CD14-positive monocyte (primary cell): ENCODE data around the gene APOL3. TPM values are rescaled to one million over a fixed set of nuclear protein-coding genes. Genes with fewer than 3 reads are reported as not detected.
A peak's percentile ranks its signal among the peaks of the same experiment; 100 is the strongest.

ENCODE experiments used
- DNase-seq, 3 donors: peaks; one replicate each; pipeline ENCODE4 v3.0.0-alpha.2; 2011 to 2022
- H2AFZ ChIP-seq: 2 replicates; pipeline ENCODE4 v1.6.0; 2012; ENCODE audit warnings: mild to moderate bottlenecking, low read depth, low read length, inconsistent platforms; ENCODE audit not compliant: insufficient read depth, poor library complexity, severe bottlenecking
- H3K27ac ChIP-seq, 2 donors: 1 replicate in 1 of 2; 2 replicates in 1 of 2; pipeline ENCODE4 v1.5.1; 2012 to 2013; ENCODE audit warnings: low read length in 2 of 2, control low read depth in 1 of 2, inconsistent platforms in 1 of 2, low read depth in 1 of 2, mild to moderate bottlenecking in 1 of 2
- H3K27me3 ChIP-seq, 2 donors: one replicate each; pipeline versions ENCODE4 v1.6.0 to v1.6.1; 2011 to 2013; ENCODE audit warnings: low read length in 2 of 2; ENCODE audit not compliant: control insufficient read depth in 2 of 2, insufficient read depth in 2 of 2
- H3K36me3 ChIP-seq, 2 donors: replicated peaks in 1 of 2; 1 replicate in 1 of 2; 2 replicates in 1 of 2; pipeline versions ENCODE4 v1.5.1 to v1.6.1; 2012 to 2013; ENCODE audit warnings: low read length in 2 of 2, control low read depth in 1 of 2, inconsistent platforms in 1 of 2, mild to moderate bottlenecking in 1 of 2; ENCODE audit not compliant: insufficient read depth in 2 of 2, control insufficient read depth in 1 of 2
- H3K4me1 ChIP-seq, 2 donors: 1 replicate in 1 of 2; 2 replicates in 1 of 2; pipeline versions ENCODE4 v1.5.1 to v1.6.1; 2012 to 2013; ENCODE audit warnings: low read length in 2 of 2, control low read depth in 1 of 2, inconsistent platforms in 1 of 2, mild to moderate bottlenecking in 1 of 2, moderate library complexity in 1 of 2; ENCODE audit not compliant: insufficient read depth in 2 of 2, control insufficient read depth in 1 of 2
- H3K4me2 ChIP-seq: replicated peaks from 2 replicates; pipeline ENCODE3; 2012; ENCODE audit warnings: low read length, moderate library complexity, mild to moderate bottlenecking; ENCODE audit not compliant: poor library complexity, severe bottlenecking; ENCODE audit errors: extremely low read depth
- H3K4me3 ChIP-seq, 3 experiments: fragments of 200-600 bp in 1 of 3; sonication (generic) in 1 of 3; replicated peaks in 1 of 3; 1 replicate in 2 of 3; 2 replicates in 1 of 3; pipeline ENCODE4 v1.5.1; 2011 to 2013; ENCODE audit warnings: low read length in 3 of 3, mild to moderate bottlenecking in 3 of 3, control low read depth in 2 of 3, low read depth in 2 of 3, inconsistent platforms in 1 of 3, moderate library complexity in 1 of 3
- H3K79me2 ChIP-seq: 2 replicates; pipeline ENCODE4 v1.6.0; 2012; ENCODE audit warnings: mild to moderate bottlenecking, control low read depth, inconsistent platforms, low read length, moderate library complexity; ENCODE audit not compliant: insufficient read depth
- H3K9ac ChIP-seq: 2 replicates; pipeline ENCODE4 v1.6.0; 2017; ENCODE audit warnings: low read length, mild to moderate bottlenecking; ENCODE audit not compliant: insufficient read depth, poor library complexity, severe bottlenecking
- H3K9me3 ChIP-seq, 2 donors: replicated peaks in 1 of 2; 1 replicate in 1 of 2; 2 replicates in 1 of 2; pipeline versions ENCODE4 v1.5.1 to v1.6.1; 2012 to 2013; ENCODE audit warnings: low read length in 2 of 2, control low read depth in 1 of 2; ENCODE audit not compliant: control insufficient read depth in 1 of 2, insufficient read depth in 1 of 2
- H4K20me1 ChIP-seq: 2 replicates; pipeline ENCODE4 v1.6.0; 2012; ENCODE audit warnings: mild to moderate bottlenecking, low read length, control low read depth, moderate library complexity; ENCODE audit not compliant: insufficient read depth
- H3K27ac Mint-ChIP-seq, 7 donors: one replicate each; pipeline ENCODE4 v1.8.0; 2020; ENCODE audit warnings: mild to moderate bottlenecking in 7 of 7, mixed read lengths in 7 of 7, moderate library complexity in 6 of 7, inconsistent platforms in 2 of 7
- H3K27me3 Mint-ChIP-seq, 3 donors: one replicate each; pipeline ENCODE4 v1.8.0; 2021 to 2022; ENCODE audit warnings: low read depth in 3 of 3, mild to moderate bottlenecking in 3 of 3, mixed read lengths in 3 of 3, moderate library complexity in 3 of 3, inconsistent platforms in 1 of 3
- H3K36me3 Mint-ChIP-seq, 2 donors: one replicate each; pipeline ENCODE4 v1.8.0; 2020; ENCODE audit warnings: mixed read lengths in 2 of 2, inconsistent platforms in 1 of 2, mild to moderate bottlenecking in 1 of 2
- H3K4me1 Mint-ChIP-seq: one replicate; pipeline ENCODE4 v1.8.0; 2020; ENCODE audit warnings: mild to moderate bottlenecking, mixed read lengths
- H3K4me3 Mint-ChIP-seq, 2 donors: one replicate each; pipeline ENCODE4 v1.8.0; 2020; ENCODE audit warnings: mild to moderate bottlenecking in 2 of 2, mixed read lengths in 2 of 2, moderate library complexity in 1 of 2
- H3K9me3 Mint-ChIP-seq, 7 donors: one replicate each; pipeline ENCODE4 v1.8.0; 2020 to 2022; ENCODE audit warnings: mixed read lengths in 7 of 7, mild to moderate bottlenecking in 6 of 7, moderate library complexity in 6 of 7, inconsistent platforms in 2 of 7
- WGBS: methylation state at CpG from one replicate; pipeline ENCODE4 v1.1.5; 2013; ENCODE audit warnings: missing lambda C conversion rate; ENCODE audit not compliant: insufficient coverage; 5-methylcytosine and 5-hydroxymethylcytosine counted together
- intact Hi-C, 2 donors: fragments of 100-400 bp; cut with micrococcal nuclease; formaldehyde crosslinking; loops; one replicate each; pipeline versions ENCODE4 v1.15.0 to v1.15.1; 2023
- polyA plus RNA-seq, 3 donors: library from polyadenylated mRNA; depleted of rRNA in 1 of 3; unstranded in 2 of 3; stranded (reverse) in 1 of 3; fragments of 300-500 nt in 2 of 3; fragments of >200 nt in 1 of 3; fragmentation: Illumina TruSeq in 2 of 3; gene quantifications; 1 replicate in 2 of 3; 2 replicates in 1 of 3; pipeline ENCODE4 v1.2.3, GENCODE V29; 2012 to 2021
- TF ChIP-seq, protein P1 (sequence below): fragments of 200-600 bp; IDR thresholded peaks from one replicate; pipeline ENCODE4 v1.8.0; 2022; ENCODE audit warnings: antibody characterized with exemption, mild to moderate bottlenecking

Gene APOL3
- polyA plus RNA-seq, 3 donors: 39.9 to 97.0 (median 61.3) TPM

DNA sequence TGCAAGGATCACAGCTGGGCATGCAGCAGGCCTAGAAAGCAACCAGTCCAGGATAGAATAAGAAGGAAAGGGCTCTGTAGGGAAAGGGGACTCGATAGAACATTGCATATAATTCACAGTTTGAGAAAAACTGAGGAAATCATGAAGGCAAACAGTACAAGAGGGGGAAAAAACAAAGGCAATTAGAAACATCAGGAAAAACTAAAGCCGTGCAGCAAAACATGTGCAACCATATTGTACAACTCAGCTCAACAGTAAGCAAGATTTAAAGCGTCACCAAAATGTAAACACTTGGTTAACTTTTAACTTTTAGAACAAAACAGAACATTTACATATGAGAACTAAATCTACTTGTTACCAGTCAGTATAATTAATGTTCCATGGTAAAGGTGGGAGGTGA lies 8.5 kb downstream of the APOL3 start:
- peaks cover 0 to 7% (median 2%) of the 10 kb centered on the region in 7 donors for H3K9me3 Mint-ChIP-seq
- WGBS: 100% methylated on average over 1 of the region's 3 CpGs
- peaks cover 83% of the 10 kb centered on the region for H3K4me1 Mint-ChIP-seq
- Histone ChIP-seq H3K4me1 (peaks cover 52 to 72% of the 10 kb centered on the region in 2 donors), H3K9ac (no peak overlapping the region), H3K4me2 (no peak overlapping the region), H3K9me3 (no peaks in the 10 kb centered on the region), H3K36me3 (peaks cover 26 to 80% of the 10 kb centered on the region in 2 donors), H2AFZ (no peak overlapping the region), H3K4me3 (no peak overlapping the region), H4K20me1 (peaks cover 89% of the 10 kb centered on the region), H3K27ac (no peak overlapping the region), H3K79me2 (peaks cover 69% of the 10 kb centered on the region), H3K27me3 (no peaks in the 10 kb centered on the region)
- intact Hi-C loops: no loop called here
- H3K27ac Mint-ChIP-seq: peak overlapping the region in 3 of 7 donors; percentile 1 to 54 (median 2)
- TF ChIP-seq, protein P1, sequence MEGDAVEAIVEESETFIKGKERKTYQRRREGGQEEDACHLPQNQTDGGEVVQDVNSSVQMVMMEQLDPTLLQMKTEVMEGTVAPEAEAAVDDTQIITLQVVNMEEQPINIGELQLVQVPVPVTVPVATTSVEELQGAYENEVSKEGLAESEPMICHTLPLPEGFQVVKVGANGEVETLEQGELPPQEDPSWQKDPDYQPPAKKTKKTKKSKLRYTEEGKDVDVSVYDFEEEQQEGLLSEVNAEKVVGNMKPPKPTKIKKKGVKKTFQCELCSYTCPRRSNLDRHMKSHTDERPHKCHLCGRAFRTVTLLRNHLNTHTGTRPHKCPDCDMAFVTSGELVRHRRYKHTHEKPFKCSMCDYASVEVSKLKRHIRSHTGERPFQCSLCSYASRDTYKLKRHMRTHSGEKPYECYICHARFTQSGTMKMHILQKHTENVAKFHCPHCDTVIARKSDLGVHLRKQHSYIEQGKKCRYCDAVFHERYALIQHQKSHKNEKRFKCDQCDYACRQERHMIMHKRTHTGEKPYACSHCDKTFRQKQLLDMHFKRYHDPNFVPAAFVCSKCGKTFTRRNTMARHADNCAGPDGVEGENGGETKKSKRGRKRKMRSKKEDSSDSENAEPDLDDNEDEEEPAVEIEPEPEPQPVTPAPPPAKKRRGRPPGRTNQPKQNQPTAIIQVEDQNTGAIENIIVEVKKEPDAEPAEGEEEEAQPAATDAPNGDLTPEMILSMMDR: no peak
- peaks cover 0 to 1% (median 0%) of the 10 kb centered on the region in 3 donors for H3K27me3 Mint-ChIP-seq
- H3K36me3 Mint-ChIP-seq: peaks cover 81 to 85% of the 10 kb centered on the region in 2 donors
- H3K4me3 Mint-ChIP-seq: no peak overlapping the region
- DNase-seq: no peak

DNA sequence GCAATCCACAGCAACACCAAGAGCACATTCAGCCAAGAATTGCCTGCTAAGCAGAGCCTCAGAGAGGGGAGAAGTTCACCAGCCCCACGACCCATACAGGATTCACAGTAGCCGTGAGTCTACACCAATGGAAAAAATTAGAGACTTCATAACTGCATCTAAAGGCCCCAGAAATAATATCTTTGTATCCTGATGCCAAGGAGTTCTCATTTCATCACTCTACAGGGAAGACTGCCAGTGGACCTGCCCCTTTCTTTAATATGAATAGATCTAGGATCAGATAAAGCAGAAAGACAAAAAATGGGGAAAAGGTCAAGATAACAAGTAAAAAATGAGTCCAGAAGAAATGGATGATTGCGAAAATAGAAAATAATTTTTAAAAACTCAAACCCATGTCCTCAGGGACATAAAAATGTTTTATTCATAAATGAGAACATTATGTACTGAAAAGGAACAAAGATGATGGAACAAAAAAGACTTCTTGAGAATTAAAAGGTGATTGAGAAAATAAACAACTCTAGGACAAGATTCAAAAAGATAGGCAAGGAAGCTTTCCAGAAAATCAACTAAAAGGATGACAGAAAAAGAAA lies 9.5 kb downstream of the APOL3 start:
- H3K4me3 ChIP-seq: no peak overlapping the region
- no peaks in the 10 kb centered on the region for H3K27me3 ChIP-seq
- WGBS: no CpG with 5 or more reads among the region's 3 CpGs
- intact Hi-C loops: no loop called here
- H4K20me1 ChIP-seq: peaks cover 90% of the 10 kb centered on the region
- no peak overlapping the region for H2AFZ ChIP-seq
- H3K4me3 Mint-ChIP-seq: peak overlapping the region in 1 of 2 donors; percentile 6
- peaks cover 0 to 1% (median 0%) of the 10 kb centered on the region in 3 donors for H3K27me3 Mint-ChIP-seq
- DNase-seq: no peak
- peaks cover 86 to 89% of the 10 kb centered on the region in 2 donors for H3K36me3 Mint-ChIP-seq
- H3K4me1 ChIP-seq: peaks cover 44 to 62% of the 10 kb centered on the region in 2 donors
- peaks cover 62% of the 10 kb centered on the region for H3K79me2 ChIP-seq
- H3K27ac Mint-ChIP-seq: peak overlapping the region in 3 of 7 donors; percentile 44 to 80 (median 44)
- peaks cover 0 to 7% (median 2%) of the 10 kb centered on the region in 7 donors for H3K9me3 Mint-ChIP-seq
- TF ChIP-seq, protein P1: no peak
- peaks cover 30 to 88% of the 10 kb centered on the region in 2 donors for H3K36me3 ChIP-seq
- H3K27ac ChIP-seq: peak overlapping the region in 1 of 2 donors; percentile 55
- peaks cover 77% of the 10 kb centered on the region for H3K4me1 Mint-ChIP-seq
- H3K9ac ChIP-seq: no peak overlapping the region
- no peaks in the 10 kb centered on the region for H3K9me3 ChIP-seq
- no peak overlapping the region for H3K4me2 ChIP-seq
